GM19240 (cell line): Measurements from ENCODE around the gene CEND1.

ENCODE experiments used
- DNase-seq: peaks from one replicate; pipeline ENCODE4 v3.0.0; 2011; ENCODE audit warnings: low spot score; ENCODE audit not compliant: insufficient read length

CEND1 gene

DNA sequence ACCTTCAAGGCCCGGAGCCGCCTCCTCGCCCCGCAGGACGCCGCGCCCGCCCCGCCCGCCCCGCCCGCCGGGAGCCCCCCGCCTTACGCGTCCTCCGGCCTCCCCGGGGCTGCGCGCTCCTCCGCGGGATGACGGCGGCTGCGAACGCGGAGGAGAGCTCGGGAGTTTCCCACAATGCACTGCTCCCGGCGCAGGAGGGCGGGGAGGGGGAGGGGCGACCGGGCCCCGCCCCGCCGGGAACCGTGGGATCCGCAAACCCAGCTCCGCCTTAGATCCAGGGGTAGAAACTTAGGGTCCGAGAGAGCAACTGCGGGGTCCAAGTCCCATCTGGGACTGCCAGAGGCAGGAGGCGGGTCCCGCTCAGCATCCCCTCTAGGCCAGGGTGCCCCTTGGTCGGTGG, at the start of gene CEND1:
Gene CEND1, minus strand, starts transcription at position 148 of the 400 bp plus-strand sequence. CDS start 1,514 bp downstream, outside the sequence.
- no peak for DNase-seq

DNA sequence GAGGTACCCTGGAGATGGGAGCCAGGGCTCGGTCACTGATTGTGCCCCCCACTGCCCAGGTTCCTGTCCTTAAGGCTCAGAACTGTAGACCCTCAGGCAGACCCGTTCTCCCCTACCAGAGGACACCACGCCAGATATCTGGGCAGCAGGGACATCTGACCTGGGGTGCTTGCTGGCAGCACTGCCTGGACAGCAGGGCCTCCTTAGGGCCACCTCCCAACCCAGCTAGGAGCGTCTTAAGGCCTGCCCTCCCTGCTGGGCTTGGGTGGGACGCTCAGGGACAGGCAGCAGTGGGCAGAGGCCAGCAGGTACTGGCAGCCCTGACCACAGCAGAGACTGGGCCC, 49.4 kb upstream of the CEND1 start:
- DNase-seq: no peak

DNA sequence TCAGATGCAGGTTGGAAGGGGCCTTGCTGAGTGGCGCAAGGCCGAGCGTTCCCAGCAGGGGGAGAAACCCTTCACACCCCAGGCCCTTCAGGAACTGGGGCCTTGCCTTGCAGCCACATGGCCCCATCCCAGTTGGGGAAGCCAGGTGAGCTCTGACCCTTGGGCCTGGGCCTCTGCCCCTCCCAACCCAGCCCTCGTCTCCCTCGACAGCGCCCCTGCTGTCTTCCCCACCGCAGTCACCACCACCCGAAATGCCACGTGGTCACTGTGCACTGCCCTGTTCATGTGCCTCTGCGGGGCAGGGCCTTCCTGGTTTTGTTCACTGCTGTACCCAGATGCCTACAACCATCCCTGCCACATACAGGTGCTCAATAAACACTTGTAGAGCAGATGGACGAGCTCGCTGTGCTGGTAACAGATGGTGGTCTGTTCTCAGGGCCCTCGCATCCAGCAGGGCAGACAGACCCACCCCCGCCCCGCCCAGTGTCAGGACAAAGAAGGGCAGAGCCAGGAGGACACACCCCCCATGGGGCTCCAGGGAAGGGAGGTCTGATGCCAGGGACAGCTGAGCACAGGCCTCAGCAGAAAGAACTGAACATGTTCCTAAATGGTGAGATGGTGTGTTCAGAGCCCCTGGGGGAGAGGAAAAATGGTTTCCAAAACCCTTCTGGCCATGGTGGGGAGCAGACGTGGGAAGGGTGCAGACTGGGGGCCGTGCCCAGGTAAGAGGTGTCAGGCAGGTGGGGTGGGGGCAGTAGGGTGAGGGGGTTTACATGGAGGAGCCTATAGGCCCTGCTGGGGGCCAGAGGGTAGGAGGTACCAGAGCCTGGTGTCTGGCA, 48.8 kb upstream of the CEND1 start:
- no peak for DNase-seq

GRCh38 chr11:837990-838307, 48.1 kb upstream of the CEND1 start:
- no peak for DNase-seq

DNA sequence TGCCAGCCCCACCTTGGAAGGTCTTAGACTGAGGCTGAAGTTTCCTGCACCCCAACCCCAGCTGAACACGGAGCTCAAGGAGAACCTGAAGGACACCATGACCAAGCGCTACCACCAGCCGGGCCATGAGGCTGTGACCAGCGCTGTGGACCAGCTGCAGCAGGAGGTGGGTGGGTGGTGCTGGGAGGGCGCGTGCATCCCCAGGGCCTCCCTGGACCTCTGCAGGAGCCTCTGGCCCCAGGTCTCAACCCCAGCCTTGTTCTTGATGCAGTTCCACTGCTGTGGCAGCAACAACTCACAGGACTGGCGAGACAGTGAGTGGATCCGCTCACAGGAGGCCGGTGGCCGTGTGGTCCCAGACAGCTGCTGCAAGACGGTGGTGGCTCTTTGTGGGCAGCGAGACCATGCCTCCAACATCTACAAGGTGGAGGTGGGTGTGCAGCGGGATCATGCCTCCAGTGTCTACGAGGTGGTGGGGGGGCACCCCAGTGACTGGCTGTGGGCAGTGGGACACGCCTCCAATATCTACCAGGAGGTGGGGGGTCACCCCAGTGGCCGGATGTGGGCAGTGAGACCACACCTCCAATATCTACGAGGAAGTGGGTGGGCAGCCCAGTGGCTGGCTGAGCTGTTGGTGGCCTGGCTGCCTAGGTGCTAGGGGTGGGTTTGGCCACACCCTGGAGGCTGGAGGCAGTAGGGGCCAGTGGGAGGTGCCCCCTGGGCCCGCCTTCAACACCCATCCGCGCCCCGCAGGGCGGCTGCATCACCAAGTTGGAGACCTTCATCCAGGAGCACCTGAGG, 47.5 kb upstream of the CEND1 start:
- DNase-seq: no peak

DNA sequence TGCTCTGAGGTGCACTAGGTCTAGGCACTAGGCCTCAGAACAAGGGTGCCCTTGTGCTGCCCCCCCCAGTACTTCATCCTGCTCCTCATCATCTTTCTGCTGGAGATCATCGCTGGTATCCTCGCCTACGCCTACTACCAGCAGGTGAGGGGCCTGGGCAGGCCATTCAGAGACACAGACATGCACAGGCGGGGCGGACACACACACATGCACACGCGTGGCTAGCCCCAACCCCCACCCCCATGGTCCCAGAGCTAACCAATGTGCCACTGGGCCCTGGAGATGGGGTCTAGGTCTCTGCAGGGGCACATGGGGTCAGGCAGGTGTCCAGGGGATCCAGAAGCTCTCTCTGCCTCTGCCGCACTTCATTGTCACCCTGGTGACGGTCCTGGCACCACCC, 46.8 kb upstream of the CEND1 start:
- no peak for DNase-seq

GRCh38 chr11:836274-836673, 46.4 kb upstream of the CEND1 start:
- DNase-seq: no peak

DNA sequence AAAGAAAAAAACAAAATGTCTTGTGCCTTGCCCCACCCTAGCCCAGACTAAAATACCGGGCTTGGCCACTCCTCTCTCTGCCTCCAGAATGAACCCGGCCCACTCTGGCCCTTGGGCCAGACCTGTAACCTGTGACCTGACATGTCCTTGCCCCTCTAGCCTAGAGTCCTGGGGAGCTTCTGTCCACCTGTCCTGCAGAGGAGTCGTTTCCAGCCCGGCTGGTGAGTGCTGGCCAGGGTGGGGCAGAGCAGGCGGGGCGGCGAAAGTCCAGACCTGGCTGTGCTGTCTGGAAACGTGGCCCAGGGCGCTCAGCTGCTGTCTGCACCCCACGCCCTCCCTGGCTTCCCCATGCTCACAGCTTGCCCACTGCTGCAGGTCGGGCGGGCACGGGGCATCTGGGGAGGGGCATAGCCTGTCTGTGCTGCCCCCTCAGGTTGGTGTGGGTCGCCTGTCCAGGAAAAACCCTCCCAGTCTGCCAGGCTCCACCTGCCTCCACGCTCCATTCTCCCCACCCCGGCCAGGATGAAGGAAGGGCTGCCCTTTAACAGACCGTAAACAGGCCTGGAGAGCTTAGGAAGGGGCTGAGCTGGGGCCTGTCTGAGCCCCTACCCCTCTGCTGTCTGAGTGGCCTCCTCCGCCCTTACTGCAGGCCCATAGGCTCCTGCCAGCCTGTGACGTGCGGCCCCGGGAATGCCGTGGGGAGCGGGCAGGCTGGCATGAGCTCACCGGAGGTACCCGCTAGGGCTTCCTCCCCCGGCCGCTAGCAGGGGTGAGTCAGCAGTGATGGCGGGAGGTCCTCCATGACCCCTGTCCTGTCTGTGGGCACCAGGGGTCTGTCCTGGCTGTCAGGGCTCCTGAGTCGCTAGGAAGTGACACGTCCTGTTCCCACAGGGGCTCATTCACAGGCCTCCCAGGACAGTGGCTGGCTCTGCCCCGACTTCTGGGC, 44.8 kb upstream of the CEND1 start:
- no peak for DNase-seq

- no peak for DNase-seq
Measured at GRCh38 chr11:833849-834311, 44.0 kb upstream of the CEND1 start.

GRCh38 chr11:833114-833791, 43.4 kb upstream of the CEND1 start:
- DNase-seq: no peak

- no peak for DNase-seq
Measured at GRCh38 chr11:832529-833113, 42.7 kb upstream of the CEND1 start, which contains the start of gene CD151. Gene CD151, plus strand, starts transcription at chr11:832952. Its CDS starts 3,118 bp downstream, at chr11:836070.

DNA sequence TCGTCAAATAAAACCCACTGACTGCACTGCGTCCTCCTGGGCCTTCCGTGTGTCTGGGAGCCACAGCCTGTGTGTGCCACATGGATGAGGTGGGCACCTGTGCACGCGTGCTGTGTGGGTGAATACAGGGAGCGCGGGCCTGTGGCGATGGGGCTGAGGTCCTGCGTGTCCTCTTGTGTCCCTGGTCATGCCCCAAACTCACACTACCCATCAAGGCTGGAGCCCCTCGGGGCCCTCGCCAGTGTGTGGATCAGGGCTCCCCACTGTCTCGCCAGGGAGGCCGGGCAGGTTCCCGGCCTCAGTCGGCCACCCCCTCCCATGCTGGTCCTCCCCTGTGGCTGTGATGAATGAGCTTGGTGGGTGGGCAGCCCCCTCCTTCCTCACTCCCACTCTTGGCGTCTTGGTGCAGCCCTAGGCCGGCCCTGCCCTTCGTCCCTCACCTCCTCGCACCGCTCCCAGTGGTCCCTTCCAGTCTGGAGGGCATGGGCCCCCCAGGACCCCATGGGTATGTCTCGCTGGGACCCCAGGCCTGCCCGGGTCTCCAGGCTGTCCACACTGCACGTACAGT, 42.2 kb upstream of the CEND1 start:
- DNase-seq: no peak

DNA sequence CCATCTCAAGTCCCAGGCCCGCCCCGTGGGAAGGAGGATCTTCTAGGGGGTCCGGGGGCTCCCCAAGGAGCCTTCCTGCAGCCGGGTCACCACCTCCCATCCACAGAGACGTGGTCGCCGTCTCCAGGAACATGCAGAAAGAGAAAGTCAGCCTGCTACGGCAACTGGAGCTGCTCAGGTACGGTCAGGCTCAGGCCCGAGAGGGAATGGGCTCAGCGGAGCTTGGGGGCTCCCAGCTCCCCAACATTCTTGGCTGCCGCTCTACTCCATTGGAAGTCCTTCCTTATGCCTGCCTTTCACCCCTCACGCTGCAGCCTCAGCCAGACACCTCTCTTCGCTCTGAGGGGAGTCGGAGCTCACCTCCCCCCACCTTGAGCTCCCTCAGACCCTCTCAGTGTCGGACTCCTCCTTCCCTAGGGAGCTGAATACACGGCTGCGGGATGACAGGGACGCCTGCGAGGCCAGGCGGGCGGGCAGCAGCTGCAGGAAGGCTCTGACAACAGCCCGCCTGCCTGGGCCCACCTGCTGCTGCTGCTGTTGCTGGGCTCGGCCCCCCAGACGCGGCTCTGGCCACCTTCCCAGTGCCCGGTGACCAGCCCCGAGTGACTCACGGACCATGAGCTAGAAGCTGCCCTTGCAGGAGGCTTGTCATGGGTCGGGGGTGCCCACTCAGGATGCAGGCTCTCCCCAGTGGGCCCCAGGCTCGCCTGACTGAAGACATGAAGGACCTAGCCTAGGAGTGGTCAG, 41.4 kb upstream of the CEND1 start:
- no peak for DNase-seq

- DNase-seq: peak; percentile 74
Measured at GRCh38 chr11:830295-831117, 40.6 kb upstream of the CEND1 start.

GRCh38 chr11:829847-830294, 40.0 kb upstream of the CEND1 start:
- no peak for DNase-seq

- DNase-seq: no peak
Measured at GRCh38 chr11:829176-829846, 39.4 kb upstream of the CEND1 start.

DNA sequence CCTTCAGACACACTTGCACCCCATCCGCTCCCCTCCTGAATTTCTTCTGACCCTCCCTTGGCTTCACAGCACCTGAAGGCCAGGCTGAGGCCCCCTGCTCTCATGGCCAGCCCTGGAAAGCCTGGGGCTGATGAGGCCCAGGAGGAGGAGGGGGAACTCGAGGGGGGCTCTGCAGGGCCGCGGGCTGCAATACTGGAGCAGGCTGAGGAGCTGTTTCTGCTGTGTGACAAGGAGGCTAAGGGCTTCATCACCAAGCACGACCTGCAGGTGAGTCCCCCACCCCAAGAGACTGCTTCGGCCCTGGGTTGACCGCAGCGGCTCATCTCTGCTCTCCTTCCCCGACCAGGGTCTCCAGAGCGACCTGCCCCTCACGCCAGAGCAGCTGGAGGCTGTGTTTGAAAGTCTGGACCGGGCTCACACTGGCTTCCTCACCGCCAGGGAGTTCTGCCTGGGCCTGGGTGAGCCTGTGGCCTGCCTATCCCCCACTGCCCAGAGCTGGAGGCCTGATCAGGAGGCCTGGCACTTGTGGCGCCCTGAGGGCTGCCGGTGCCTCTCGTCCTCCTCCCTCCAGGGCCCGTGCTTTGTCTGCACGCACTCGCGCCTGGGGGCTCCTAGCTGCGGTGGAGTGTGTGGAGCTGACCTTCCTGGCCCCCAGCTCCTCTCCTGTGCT, 38.8 kb upstream of the CEND1 start:
- DNase-seq: no peak

DNA sequence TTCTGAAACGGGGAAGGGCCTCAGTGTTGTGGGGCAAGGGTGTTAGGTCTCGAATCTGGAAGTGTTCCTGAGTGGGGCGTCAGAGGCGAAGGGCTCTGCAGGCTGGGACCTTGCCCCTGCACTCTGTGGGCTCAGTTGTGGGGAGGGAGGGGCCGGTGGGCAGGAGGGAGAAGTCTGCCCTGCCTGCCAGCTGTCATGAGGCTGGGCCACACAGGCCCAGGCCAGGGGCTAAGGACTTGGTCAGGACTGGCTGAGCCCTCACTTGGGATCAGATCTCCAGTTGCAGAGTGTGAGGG, 38.0 kb upstream of the CEND1 start, which contains the start of gene CRACR2B:
Gene CRACR2B, plus strand, starts transcription at position 23 of the 296 bp plus-strand sequence. CDS start 689 bp downstream, outside the sequence.
- no peak for DNase-seq
